HFF-Myc (cell line): ENCODE results near the gene UCP3.

Experiments used
- DNase-seq: peaks from one replicate; pipeline ENCODE4 v3.0.0-alpha.2; 2011; ENCODE audit warnings: low read depth; ENCODE audit errors: extremely low read depth
- H3K4me3 ChIP-seq: replicated peaks from 2 replicates; pipeline ENCODE4 v1.5.1; 2011; ENCODE audit warnings: low read depth, mild to moderate bottlenecking, control low read depth, low read length
- TF ChIP-seq, protein P1 (sequence below): IDR thresholded peaks from 2 replicates; pipeline ENCODE4 v1.5.1; 2012; ENCODE audit warnings: mild to moderate bottlenecking, low read depth, low read length, control low read depth; ENCODE audit errors: missing control alignments

The UCP3 gene

DNA sequence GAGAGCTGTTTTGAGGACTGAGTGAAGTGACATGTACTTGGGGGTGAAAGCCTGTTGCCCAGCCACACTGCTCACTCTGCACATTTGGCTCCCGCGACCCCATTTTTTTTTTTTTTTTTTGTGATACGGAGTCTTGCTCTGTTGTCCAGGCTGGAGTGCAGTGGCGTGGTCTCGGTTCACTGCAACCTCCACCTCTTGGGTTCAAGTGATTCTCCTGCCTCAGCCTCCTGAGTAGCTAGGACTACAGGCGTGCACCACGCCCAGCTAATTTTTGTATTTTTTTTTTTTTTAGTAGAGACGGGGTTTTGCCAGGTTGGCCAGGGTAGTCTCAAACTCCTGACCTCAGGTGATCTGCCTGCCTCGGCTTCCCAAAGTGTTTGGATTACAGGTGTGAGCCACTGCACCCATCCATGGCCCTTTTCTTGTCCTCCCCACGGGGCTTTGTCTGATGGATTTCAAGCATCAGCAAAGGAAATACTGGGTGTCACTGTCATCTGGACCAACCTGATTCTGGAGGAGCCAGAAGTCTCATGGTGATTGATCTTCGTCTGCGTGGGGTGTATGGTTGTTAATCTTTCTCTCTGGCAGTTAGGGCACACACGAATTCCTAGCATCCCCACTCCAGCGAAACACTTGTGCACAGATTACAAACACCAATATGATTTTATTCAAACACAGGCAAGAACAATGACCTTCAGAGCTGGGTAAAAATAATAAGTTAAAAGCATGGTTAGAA lies 3.4 kb upstream of the UCP3 start:
- TF ChIP-seq, protein P1, sequence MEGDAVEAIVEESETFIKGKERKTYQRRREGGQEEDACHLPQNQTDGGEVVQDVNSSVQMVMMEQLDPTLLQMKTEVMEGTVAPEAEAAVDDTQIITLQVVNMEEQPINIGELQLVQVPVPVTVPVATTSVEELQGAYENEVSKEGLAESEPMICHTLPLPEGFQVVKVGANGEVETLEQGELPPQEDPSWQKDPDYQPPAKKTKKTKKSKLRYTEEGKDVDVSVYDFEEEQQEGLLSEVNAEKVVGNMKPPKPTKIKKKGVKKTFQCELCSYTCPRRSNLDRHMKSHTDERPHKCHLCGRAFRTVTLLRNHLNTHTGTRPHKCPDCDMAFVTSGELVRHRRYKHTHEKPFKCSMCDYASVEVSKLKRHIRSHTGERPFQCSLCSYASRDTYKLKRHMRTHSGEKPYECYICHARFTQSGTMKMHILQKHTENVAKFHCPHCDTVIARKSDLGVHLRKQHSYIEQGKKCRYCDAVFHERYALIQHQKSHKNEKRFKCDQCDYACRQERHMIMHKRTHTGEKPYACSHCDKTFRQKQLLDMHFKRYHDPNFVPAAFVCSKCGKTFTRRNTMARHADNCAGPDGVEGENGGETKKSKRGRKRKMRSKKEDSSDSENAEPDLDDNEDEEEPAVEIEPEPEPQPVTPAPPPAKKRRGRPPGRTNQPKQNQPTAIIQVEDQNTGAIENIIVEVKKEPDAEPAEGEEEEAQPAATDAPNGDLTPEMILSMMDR = no peak
- no peak overlapping the region for H3K4me3 ChIP-seq
- no peak for DNase-seq

DNA sequence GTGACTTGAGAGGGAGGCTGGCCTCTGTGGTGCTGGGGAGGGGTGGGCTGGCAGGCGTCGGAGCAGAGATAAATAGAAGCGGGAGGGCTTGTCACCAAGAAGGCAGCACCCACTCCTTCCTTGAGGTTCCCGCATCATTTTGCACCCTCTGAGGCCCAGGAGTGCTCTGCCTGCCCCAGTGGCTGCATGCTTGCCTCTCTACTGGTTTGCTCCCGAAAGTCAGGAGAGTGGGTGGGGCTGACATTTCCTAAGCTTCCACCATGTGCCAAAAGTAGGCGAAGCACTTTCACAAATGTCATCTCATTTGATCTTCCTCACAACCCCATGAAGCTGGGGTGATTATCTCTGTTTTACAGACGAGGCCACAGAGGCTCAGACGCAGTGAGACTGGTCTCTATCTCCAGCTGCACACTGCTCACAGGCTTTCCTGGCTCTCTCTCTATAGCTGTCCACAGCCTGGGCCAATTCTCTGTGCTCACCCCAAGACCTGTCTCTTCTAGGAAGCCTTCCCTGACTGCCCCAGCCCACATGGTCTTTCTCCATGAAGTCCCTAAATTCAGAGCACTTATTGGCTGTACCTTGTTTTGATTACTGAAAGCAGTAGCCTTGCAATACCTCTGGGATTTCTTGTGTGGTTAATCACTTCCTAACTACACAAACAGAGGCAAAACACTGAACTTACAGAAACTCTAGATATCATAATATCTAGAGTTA lies 2.6 kb upstream of the UCP3 start:
- TF ChIP-seq, protein P1 = no peak
- DNase-seq = no peak
- no peak overlapping the region for H3K4me3 ChIP-seq

DNA sequence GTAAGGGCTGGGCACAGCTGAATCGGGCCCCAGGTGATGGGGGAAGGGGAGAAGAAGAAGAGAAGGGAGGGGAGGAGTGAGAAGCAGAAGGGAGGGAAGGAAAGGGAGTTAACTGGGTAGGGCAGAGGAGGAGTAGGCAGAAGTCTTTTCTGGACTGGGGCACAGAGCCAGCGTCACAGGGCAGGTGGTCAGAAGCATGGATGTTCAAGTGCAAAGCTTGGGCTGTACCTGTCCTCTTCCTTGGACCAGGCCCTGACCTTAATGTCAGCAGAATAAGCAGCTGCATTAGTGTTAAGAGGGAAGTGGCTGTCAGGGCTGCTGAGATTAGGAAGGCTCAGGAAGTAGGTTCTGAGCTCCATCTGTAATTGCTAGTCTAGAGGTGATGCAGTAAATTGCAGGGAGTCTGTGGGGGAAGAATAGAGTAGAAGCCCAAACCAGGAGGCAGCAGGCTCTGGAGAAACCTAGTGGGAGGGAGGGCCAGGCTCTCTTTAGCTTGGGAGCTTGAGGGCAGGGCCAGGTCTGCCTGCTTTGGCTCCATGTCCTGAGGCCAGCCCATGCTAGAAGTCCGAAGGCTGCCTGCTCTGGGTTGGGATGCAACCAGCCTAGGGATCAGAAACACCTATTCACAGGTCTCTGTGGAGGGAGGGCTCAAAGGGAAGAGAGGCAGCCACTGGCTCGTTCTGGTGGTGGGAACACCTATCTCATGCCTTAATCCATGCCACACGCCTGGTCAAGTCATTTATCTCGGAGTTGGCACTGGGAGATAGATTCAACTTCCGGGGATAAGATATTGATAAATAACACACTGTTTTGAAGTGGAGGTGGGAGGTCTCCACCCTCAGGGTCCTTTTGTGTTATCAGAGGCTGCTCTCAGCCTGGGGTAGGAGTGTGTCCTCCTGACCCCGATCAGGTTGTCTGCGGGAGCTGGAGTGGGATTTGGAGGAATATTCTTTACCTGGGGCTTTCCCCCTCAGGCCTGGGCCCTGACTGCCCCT lies 1.7 kb upstream of the UCP3 start:
- no peak overlapping the region for H3K4me3 ChIP-seq
- DNase-seq = no peak
- TF ChIP-seq, protein P1 = no peak

DNA sequence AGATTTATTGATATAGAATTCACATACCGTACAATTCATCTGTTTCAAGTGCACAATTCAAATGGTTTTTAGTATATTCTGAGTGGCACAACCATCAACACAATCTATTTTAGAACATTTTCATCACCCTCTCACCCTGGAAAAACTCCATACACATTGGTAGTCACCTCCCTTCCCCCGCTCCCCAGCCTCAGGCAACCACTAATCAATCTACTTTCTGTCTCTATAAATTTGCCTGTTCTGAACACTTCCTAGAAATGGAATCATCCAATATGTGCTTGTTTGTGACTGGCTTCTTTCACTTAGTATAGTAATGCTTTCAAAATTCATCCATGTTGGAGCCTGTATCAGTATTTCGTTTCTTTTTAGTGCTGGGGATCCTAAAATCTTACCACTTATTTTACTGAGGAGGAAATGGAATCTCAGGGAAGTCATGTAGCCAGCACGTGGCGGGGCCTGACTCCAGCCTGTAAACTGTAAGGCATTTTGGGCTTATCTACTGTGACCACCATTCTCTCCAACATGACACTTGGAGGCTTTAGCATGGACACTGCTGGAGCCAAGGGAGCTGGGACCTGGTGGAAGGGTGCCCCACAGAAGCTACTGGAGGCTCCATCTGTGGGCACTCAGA lies 905 bp upstream of the UCP3 start:
- DNase-seq = no peak
- TF ChIP-seq, protein P1 = no peak
- H3K4me3 ChIP-seq = no peak overlapping the region

DNA sequence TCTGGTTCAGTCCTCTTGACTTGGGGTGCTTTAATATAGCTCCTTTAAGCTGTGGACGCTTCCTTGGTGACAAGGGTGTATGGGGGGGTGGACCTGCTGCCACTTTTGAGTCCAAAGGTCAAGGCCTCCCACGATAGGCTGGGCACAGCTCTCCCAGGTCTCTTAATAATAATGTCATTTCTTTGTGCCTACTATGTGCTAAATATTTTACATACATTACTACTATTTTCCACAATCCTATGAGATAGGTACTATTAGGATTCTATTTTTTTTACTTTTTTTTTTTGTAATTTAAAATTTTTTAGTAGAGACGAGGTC lies 304 bp upstream of the UCP3 start:
- no peak for DNase-seq
- TF ChIP-seq, protein P1 = no peak
- no peak overlapping the region for H3K4me3 ChIP-seq

DNA sequence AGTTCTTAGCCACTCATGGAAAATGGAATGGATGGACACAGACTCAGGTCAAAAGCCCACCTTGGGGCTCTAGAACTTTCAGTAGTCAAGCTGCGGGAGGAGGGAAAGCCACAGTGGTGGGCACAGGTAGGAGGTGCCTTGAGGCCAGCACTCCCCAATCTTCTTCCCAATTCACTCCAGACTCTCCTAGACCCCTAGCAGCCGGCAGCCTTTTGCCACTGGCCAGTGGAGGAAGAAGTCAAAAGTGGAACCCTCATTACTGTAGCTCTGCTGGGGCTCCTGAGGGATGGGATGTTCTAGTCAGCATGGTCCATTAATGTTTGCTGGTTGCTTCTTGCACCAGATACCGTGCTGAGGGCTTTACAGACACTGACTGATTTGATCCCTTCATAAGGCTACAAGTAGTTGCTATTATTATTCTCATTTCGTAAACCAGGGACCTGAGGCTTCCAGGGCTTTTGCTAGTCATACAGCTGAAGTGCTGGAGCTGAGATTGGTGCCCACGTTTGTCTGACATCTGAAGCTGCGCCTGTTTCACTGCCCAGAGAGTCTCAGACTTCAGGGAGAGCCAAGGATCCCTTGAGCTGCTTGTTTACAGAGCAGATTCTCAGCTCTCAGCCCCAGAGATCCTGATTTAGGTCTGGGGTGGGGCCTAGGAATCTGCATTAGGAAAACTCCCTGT lies 1.1 kb downstream of the UCP3 start:
- DNase-seq = no peak
- TF ChIP-seq, protein P1 = no peak
- no peak overlapping the region for H3K4me3 ChIP-seq
